ENCODE data around the gene D2HGDH.
"Not testable (repeated sequence)": the region's sequence is repeated elsewhere in the genome, so short reads cannot be mapped to it uniquely, and the experiment has no call there.

The D2HGDH gene

DNA sequence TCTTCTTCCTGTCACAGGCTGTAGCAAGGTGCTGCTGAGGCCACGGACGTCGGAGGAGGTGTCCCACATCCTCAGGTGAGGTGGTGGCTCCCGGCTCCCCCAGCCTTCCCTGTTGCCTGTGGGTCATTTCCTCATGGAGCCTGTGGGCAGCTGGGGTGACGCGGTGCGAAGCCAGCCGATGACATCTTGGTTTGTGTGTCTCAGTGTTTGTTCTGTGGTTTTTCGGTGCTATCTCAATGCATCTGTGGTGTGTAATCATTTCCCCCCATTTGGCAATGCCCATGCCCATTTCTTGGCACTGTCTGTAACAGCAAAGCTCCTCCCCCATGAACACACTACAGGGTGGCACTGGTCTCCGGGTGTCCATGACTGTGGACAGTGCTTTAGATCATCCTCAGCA lies 6.6 kb downstream of the D2HGDH start:
- no peak for FAIRE-seq
- DNase-seq (ENCODE audit: insufficient read length, low spot score) = no peak
- TF ChIP-seq, protein P1, sequence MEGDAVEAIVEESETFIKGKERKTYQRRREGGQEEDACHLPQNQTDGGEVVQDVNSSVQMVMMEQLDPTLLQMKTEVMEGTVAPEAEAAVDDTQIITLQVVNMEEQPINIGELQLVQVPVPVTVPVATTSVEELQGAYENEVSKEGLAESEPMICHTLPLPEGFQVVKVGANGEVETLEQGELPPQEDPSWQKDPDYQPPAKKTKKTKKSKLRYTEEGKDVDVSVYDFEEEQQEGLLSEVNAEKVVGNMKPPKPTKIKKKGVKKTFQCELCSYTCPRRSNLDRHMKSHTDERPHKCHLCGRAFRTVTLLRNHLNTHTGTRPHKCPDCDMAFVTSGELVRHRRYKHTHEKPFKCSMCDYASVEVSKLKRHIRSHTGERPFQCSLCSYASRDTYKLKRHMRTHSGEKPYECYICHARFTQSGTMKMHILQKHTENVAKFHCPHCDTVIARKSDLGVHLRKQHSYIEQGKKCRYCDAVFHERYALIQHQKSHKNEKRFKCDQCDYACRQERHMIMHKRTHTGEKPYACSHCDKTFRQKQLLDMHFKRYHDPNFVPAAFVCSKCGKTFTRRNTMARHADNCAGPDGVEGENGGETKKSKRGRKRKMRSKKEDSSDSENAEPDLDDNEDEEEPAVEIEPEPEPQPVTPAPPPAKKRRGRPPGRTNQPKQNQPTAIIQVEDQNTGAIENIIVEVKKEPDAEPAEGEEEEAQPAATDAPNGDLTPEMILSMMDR (IDR thresholded peaks at IDR 0.05; ENCODE audit: insufficient read depth, missing control alignments) = no peak

DNA sequence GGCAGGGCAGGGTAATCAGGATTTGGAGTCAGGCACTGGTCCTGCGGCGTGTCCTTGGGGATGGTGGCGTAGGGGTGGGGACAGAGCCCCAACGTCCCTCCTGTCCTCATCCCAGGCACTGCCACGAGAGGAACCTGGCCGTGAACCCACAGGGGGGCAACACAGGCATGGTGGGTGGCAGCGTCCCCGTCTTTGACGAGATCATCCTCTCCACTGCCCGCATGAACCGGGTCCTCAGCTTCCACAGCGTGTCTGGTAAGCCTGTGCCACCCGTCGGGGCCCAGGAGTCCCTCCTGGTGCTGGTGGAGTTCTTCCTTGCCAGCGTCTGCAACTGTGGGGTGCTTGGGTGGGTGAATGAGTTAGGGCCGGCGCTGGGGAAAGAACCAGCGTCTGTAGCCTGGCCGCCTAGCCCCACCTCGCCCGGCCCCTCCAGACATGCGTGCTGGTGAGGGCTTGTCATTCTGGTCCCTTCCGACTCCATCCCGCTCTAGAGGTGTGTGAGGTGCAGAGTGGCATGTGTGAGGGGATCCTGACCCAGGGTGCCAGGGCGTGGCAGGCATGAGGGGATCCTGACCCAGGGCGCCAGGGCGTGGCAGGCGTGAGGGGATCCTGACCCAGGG lies 8.0 kb downstream of the D2HGDH start:
- FAIRE-seq (no peak), DNase-seq (ENCODE audit: insufficient read length, low spot score) (no peak)
- TF ChIP-seq, protein P1 (IDR thresholded peaks at IDR 0.05; ENCODE audit: insufficient read depth, missing control alignments) = no peak

DNA sequence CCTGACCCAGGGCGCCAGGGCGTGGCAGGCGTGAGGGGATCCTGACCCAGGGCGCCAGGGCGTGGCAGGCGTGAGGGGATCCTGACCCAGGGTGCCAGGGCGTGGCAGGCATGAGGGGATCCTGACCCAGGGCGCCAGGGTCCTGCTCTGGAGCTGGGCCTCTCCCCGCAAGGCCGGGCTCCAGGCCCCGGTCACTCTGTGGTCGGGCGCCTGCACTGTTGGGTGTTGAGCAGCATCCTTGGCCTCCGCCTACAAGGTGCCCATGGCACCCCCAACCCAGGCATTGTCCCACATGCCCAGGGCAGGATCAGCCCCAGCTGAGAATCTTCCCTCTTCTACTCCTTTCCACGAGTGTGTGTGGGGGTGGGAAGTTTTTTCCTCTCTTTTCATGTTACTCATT lies 8.6 kb downstream of the D2HGDH start:
- not testable (repeated sequence) for FAIRE-seq; DNase-seq (ENCODE audit: insufficient read length, low spot score)

DNA sequence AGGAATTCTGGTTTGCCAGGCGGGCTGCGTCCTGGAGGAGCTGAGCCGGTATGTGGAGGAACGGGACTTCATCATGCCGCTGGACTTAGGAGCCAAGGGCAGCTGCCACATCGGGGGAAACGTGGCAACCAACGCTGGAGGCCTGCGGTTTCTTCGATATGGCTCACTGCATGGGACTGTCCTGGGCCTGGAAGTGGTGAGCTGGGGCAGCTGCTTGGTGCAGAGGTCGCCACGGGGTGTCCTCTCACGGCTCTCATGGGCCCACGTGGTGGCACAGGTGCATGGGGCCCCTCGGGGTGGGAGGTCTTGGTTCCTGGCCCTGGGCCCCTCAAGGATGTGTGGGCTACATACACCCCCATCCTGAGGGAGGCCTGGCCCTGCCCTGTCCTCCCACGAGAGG lies 9.2 kb downstream of the D2HGDH start:
- FAIRE-seq = no peak
- TF ChIP-seq, protein P1 (IDR thresholded peaks at IDR 0.05; ENCODE audit: insufficient read depth, missing control alignments) = no peak
- no peak for DNase-seq (ENCODE audit: insufficient read length, low spot score)

DNA sequence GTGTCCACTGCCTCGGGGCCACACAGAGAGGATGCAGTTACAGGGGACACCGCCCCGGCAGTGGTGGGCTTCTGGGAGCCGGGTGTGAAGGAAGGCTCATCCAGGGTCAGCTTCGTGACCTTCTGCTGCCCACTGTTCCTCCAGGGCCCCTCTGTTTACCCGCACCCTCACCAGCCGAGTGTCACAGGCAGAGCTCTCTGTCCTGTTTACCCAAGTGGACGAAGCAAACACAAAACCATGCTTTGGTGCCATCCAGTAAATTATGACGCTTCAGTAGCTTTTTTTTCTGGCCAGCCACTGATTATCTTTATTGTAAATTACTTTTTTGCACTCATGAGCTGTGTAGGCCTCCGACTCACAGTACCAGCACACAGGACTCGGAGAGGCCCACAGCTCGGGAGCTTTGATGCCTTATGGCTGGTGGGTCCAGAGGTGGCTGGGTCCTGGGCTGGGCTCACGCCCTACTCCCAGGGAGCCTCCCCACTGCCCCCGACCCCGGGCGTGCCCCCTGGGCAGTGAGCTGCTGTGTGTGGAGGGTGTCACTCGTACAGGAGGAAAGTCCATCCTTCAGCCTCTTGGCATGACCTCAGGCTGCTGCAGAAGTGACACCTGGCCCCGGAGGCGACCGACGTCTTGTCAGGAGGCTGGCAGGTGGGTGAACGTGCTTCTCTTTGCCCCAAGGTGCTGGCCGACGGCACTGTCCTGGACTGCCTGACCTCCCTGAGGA lies 9.8 kb downstream of the D2HGDH start:
- DNase-seq (ENCODE audit: insufficient read length, low spot score) (no peak), FAIRE-seq (no peak)

DNA sequence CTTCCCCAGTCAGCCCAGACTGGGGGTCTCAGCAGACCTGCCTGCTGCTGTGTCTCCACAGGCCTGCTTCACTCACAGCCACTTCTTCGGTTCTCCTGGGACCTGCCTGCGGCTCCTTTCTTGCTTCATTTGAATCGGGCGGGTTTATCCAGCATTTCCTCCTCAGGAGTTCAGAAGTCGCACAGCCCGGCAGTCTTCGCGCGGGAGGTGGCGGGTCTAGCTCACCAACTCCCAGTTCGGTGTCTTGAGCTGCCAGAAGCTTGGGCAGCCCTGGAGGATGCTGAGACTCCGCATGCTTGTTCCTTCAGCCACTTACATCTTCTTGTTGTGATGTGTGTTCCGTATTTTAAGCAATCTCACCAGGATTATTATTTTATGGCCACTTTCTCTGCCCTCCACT lies 10.8 kb downstream of the D2HGDH start:
- TF ChIP-seq, protein P1 (IDR thresholded peaks at IDR 0.05; ENCODE audit: insufficient read depth, missing control alignments) = no peak
- FAIRE-seq = no peak
- DNase-seq (ENCODE audit: insufficient read length, low spot score) = no peak

More for the DNA sequence above, 9.8 kb downstream of the D2HGDH start:
- TF ChIP-seq, protein P1 (IDR thresholded peaks at IDR 0.05; ENCODE audit: insufficient read depth, missing control alignments) = no peak

DNA sequence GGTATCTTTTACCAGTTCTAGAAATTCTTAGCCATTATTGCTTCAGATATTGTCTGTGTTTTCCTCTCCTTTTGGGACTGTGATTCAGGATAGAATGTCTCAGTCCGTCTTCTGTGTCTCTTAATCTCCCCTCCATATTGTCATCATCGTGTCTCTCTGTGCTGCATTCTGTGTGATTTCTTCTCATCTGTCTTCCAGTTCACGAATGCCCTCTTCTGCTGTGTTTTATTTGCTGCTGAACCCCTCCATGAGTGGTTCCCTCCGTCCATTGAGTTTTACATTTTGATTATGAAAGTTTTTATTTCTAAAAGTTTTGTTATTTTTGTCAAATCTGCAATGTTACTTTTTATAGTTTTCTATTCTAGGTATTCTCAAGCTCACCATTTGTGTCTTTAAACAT lies 11.7 kb downstream of the D2HGDH start:
- FAIRE-seq (no peak), DNase-seq (ENCODE audit: insufficient read length, low spot score) (no peak)
- TF ChIP-seq, protein P1 (IDR thresholded peaks at IDR 0.05; ENCODE audit: insufficient read depth, missing control alignments) = no peak

Measured in D721Med (cell line).